Measurements from ENCODE around the gene ZSCAN5A.
"Not testable (repeated sequence)": the region's sequence is repeated elsewhere in the genome, so short reads cannot be mapped to it uniquely, and the experiment has no call there.

Gene ZSCAN5A

DNA sequence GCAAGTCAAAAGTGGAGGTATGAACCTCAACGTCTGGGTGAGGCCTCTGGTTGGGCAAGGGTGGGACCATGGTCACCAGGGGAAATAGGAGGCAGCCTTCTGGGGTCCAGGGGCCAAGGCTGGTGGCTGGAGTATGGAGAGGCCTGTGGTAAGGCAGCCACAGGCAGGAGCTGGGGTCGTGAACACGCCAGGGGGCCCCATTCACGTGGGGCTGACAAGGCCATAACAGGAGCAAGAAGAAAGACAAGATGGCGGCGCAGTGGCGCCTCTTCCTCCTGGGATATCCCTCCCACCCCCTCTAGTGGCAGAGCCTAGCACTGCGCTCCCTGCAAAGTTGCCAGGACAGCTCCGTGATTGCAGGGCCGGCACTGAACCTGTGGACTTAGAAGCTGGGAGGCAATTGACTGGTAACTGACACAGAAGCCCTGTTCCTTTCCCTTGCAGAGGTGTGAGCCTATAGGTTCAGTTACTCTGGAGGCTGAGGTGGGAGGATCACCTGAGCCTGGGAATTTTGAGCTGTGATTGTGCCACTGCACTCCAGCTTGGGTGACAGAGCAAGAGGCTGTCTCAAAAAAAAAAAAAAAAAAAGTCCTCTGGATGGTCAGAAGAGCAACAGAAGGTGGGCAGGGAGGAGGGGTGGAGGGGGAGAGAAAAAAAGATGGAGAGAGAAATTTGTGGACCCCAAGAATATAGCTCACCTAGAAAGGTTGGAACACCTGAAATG, 61.8 kb downstream of the ZSCAN5A start (continued):
- TF ChIP-seq, protein P1, sequence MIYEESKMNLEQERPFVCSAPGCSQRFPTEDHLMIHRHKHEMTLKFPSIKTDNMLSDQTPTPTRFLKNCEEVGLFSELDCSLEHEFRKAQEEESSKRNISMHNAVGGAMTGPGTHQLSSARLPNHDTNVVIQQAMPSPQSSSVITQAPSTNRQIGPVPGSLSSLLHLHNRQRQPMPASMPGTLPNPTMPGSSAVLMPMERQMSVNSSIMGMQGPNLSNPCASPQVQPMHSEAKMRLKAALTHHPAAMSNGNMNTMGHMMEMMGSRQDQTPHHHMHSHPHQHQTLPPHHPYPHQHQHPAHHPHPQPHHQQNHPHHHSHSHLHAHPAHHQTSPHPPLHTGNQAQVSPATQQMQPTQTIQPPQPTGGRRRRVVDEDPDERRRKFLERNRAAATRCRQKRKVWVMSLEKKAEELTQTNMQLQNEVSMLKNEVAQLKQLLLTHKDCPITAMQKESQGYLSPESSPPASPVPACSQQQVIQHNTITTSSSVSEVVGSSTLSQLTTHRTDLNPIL (CRISPR knock-in tag; IDR thresholded peaks at IDR 0.05; ENCODE audit: low read depth): no peak
- TF ChIP-seq ZNF70 (CRISPR knock-in tag; IDR thresholded peaks at IDR 0.05): no peak

DNA sequence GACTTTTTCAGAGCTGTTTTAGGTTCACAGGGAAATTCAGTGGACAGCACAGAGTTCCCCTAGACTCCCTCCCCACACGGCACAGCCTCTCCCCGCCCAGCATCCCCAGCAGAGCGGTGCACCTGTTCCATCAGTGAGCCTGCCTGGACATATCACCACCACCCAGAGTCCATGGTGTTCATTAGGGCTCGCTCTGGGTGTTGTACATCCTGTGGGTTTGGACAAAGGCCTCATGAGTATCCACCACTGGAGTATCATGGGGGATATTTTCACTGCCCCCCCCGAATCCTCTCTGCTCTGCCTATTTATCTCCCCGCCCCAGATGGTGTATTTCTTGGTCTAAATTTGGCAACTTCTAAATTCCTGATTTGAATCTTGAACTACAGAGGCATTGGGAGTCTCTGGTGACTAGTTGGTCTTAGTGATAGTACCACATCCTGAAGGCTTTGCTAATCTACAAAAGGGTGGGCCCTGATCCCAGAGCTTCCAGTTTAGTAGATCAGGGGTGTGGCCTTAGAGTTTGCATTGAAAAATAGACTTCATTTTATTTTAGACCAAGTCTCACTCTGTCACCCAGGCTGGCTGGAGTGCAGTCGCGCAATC, 65.8 kb downstream of the ZSCAN5A start:
- ATAC-seq: not testable (repeated sequence)

DNA sequence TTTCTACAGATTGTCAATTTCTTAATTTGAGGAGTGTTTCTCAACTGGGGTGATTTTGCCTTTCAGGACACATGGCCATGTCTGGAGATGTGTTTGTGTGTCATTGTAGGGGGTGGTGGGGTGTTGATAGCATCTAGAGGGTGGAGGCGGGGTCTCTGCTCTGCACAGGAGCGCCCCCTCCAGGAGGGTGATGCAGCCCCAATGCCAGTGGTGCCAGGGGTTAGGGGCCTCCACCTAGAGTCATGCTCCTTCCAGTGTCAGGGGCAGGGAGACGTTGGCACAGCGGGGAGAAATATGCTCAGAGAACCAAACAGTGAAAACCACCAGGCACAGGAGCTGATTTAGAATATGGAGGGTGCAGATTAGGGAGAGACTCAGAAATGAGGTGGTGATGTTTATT, 68.9 kb downstream of the ZSCAN5A start:
- not testable (repeated sequence) for ATAC-seq

DNA sequence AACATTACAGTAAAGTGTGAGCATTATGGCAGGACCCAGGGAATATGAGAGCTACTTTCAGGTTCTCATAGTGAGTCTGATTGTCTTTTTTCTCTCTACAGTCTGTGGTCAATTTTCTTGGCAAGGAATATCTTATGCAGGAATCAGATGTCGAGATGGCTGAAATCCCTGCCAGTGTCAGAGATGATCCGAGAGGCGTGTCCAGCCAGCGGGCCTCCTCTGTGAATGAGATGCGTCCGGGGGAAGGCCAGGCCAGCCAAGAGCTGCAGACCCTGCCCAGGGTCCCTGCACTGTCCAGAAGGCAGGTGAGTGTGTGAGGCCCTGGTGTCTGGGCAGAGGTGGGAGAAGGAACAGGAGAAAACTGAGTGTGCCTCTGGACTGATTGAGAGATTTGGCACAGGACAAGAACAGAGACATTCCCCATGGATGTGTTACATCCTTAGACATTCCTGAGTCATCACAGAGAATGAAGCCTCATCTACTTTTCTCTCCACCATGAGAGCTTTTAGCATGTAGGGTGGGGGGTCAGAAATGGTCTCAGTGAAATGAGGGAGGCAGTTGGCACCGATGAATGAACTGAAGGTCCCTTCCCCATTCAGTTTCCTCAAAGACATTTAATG, 69.4 kb downstream of the ZSCAN5A start:
- peak; percentile 89 for ATAC-seq
- TF ChIP-seq TOX (CRISPR knock-in tag; IDR thresholded peaks at IDR 0.05; ENCODE audit: borderline replicate concordance): no peak
- TF ChIP-seq, protein P1 (CRISPR knock-in tag; IDR thresholded peaks at IDR 0.05; ENCODE audit: low read depth): no peak
- TF ChIP-seq, protein P2, sequence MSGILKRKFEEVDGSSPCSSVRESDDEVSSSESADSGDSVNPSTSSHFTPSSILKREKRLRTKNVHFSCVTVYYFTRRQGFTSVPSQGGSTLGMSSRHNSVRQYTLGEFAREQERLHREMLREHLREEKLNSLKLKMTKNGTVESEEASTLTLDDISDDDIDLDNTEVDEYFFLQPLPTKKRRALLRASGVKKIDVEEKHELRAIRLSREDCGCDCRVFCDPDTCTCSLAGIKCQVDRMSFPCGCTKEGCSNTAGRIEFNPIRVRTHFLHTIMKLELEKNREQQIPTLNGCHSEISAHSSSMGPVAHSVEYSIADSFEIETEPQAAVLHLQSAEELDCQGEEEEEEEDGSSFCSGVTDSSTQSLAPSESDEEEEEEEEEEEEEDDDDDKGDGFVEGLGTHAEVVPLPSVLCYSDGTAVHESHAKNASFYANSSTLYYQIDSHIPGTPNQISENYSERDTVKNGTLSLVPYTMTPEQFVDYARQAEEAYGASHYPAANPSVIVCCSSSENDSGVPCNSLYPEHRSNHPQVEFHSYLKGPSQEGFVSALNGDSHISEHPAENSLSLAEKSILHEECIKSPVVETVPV (CRISPR knock-in tag; IDR thresholded peaks at IDR 0.05): no peak
- TF ChIP-seq TCF4 (CRISPR knock-in tag; IDR thresholded peaks at IDR 0.05; ENCODE audit: borderline replicate concordance): no peak
- TF ChIP-seq PPARA (CRISPR knock-in tag; IDR thresholded peaks at IDR 0.05; ENCODE audit: borderline replicate concordance): no peak

DNA sequence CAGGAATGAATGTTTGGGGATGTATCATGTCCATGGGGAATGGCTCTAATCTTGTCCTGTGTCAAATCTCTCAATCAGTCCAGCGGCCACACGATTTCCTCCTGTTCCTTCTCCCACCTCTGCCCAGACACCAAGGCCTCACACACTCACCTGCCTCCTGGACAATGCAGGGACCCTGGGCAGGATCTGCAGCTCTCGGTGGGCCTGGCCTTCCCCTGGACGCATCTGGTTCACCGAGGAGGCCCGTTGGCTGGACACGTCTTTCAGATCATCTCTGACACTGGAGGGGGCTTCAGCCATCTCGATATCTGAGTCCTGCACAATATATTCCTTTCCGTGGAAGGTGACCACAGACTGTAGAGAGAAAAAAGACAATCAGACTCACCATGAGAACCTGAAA, 91.2 kb downstream of the ZSCAN5A start:
- ATAC-seq: no peak
- no peak for TF ChIP-seq SNAI2 (CRISPR knock-in tag; IDR thresholded peaks at IDR 0.05)
- TF ChIP-seq, protein P3, sequence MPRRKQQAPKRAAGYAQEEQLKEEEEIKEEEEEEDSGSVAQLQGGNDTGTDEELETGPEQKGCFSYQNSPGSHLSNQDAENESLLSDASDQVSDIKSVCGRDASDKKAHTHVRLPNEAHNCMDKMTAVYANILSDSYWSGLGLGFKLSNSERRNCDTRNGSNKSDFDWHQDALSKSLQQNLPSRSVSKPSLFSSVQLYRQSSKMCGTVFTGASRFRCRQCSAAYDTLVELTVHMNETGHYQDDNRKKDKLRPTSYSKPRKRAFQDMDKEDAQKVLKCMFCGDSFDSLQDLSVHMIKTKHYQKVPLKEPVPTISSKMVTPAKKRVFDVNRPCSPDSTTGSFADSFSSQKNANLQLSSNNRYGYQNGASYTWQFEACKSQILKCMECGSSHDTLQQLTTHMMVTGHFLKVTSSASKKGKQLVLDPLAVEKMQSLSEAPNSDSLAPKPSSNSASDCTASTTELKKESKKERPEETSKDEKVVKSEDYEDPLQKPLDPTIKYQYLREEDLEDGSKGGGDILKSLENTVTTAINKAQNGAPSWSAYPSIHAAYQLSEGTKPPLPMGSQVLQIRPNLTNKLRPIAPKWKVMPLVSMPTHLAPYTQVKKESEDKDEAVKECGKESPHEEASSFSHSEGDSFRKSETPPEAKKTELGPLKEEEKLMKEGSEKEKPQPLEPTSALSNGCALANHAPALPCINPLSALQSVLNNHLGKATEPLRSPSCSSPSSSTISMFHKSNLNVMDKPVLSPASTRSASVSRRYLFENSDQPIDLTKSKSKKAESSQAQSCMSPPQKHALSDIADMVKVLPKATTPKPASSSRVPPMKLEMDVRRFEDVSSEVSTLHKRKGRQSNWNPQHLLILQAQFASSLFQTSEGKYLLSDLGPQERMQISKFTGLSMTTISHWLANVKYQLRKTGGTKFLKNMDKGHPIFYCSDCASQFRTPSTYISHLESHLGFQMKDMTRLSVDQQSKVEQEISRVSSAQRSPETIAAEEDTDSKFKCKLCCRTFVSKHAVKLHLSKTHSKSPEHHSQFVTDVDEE (CRISPR knock-in tag; IDR thresholded peaks at IDR 0.05): no peak
- TF ChIP-seq, protein P2 (CRISPR knock-in tag; IDR thresholded peaks at IDR 0.05): no peak
- TF ChIP-seq, protein P1 (CRISPR knock-in tag; IDR thresholded peaks at IDR 0.05; ENCODE audit: low read depth): no peak
- no peak for TF ChIP-seq ZNF565 (CRISPR knock-in tag; conservative IDR thresholded peaks at IDR 0.05; ENCODE audit: low read depth)
- no peak for TF ChIP-seq ISL1 (CRISPR knock-in tag; IDR thresholded peaks at IDR 0.05)
- TF ChIP-seq TCF4 (CRISPR knock-in tag; IDR thresholded peaks at IDR 0.05; ENCODE audit: borderline replicate concordance): no peak
- no peak for TF ChIP-seq ARNTL (CRISPR knock-in tag; IDR thresholded peaks at IDR 0.05; ENCODE audit: borderline replicate concordance, low read depth)
- no peak for TF ChIP-seq GLIS3 (CRISPR knock-in tag; IDR thresholded peaks at IDR 0.05)
- no peak for TF ChIP-seq ZFP3 (CRISPR knock-in tag; IDR thresholded peaks at IDR 0.05)
- TF ChIP-seq ZFP30 (CRISPR knock-in tag; IDR thresholded peaks at IDR 0.05): no peak

Data from SK-N-SH treated with all-trans-retinoic acid at 6 μM for 48 hours (cell line).